Activated CD4-positive, alpha-beta memory T cell treated with anti-CD3 and anti-CD28 coated beads, Interleukin-2, amount 10 ng/mL, durations not matched to agents 7 days and 5 days (primary cell): ENCODE data around the gene FAT1. TPM values are rescaled to one million over a fixed set of nuclear protein-coding genes. Genes with fewer than 3 reads are reported as not detected.

Experiments used
- CTCF ChIA-PET: fragments of 350-600 bp; sonication (Branson Sonifier 250); formaldehyde crosslinking; loops from one replicate; lab custom pipeline; 2021; ENCODE audit warnings: antibody characterized with exemption, inconsistent platforms; lab: Charles Lee
- POLR2A ChIA-PET: fragments of 350-600 bp; sonication (Branson Sonifier 250); formaldehyde crosslinking; loops from one replicate; lab custom pipeline; 2021; ENCODE audit warnings: antibody characterized with exemption; lab: Charles Lee
- DNase-seq: peaks from one replicate; pipeline ENCODE4 v3.0.0-alpha.2; 2020
- H3K27ac Mint-ChIP-seq: one replicate; pipeline ENCODE4 v1.8.0; 2021; ENCODE audit warnings: mild to moderate bottlenecking, mixed read lengths
- H3K27me3 Mint-ChIP-seq: one replicate; pipeline ENCODE4 v1.8.0; 2021; ENCODE audit warnings: mixed read lengths
- H3K36me3 Mint-ChIP-seq: one replicate; pipeline ENCODE4 v1.8.0; 2021; ENCODE audit warnings: low read depth, mixed read lengths
- H3K4me1 Mint-ChIP-seq: one replicate; pipeline ENCODE4 v1.8.0; 2021; ENCODE audit warnings: mixed read lengths
- H3K4me3 Mint-ChIP-seq: one replicate; pipeline ENCODE4 v1.8.0; 2021; ENCODE audit warnings: mild to moderate bottlenecking, mixed read lengths
- H3K9me3 Mint-ChIP-seq: one replicate; pipeline ENCODE4 v1.8.0; 2021; ENCODE audit warnings: mixed read lengths
- total RNA-seq, 2 experiments: library from RNA; stranded (reverse); gene quantifications; one replicate each; pipeline ENCODE4 v1.2.3, GENCODE V29; 2021

The FAT1 gene
- total RNA-seq, 2 experiments from 2014 or later: 0.03 TPM

GRCh38 chr4:186560647-186561046, 163.0 kb downstream of the FAT1 start:
- Mint-ChIP-seq H3K4me3 (no peak overlapping the region), H3K9me3 (no peaks in the 10 kb centered on the region), H3K27me3 (peaks cover 5% of the 10 kb centered on the region), H3K27ac (no peak overlapping the region), H3K4me1 (no peaks in the 10 kb centered on the region), H3K36me3 (no peaks in the 10 kb centered on the region)
- DNase-seq: no peak
- ChIA-PET CTCF (no interaction called here), POLR2A (no interaction called here)

- H3K9me3 Mint-ChIP-seq: no peaks in the 10 kb centered on the region
- H3K27me3 Mint-ChIP-seq: peaks cover 17% of the 10 kb centered on the region
- no peak overlapping the region for H3K4me3 Mint-ChIP-seq
- H3K27ac Mint-ChIP-seq: no peak overlapping the region
- DNase-seq: no peak
- ChIA-PET POLR2A (no interaction called here), CTCF (no interaction called here)
- H3K36me3 Mint-ChIP-seq: no peaks in the 10 kb centered on the region
- no peaks in the 10 kb centered on the region for H3K4me1 Mint-ChIP-seq
Observed at GRCh38 chr4:186557486-186557885, 166.2 kb downstream of the FAT1 start.

DNA sequence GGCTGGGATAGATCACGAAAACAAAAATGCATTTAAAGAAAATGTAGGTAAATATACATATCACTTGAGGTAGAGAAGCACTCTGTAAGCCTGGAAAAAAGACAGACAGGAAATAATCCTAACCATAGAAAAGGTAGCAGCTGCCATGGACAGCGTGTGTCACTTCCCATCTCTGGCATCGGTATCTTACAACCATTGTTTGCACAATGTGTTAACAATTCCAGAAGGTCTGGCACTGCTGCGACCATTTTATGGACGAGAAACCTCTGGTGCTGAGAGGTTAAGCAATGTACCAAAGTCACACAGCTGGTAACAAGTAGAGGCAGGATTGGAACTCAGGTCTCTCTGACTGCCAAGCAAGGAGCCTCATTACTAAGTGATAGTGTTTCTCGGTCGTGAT, 166.6 kb downstream of the FAT1 start:
- Mint-ChIP-seq H3K27ac (no peak overlapping the region), H3K9me3 (no peaks in the 10 kb centered on the region), H3K36me3 (no peaks in the 10 kb centered on the region), H3K4me1 (no peaks in the 10 kb centered on the region), H3K4me3 (no peak overlapping the region), H3K27me3 (peaks cover 17% of the 10 kb centered on the region)
- no peak for DNase-seq
- ChIA-PET CTCF (no interaction called here), POLR2A (no interaction called here)

DNA sequence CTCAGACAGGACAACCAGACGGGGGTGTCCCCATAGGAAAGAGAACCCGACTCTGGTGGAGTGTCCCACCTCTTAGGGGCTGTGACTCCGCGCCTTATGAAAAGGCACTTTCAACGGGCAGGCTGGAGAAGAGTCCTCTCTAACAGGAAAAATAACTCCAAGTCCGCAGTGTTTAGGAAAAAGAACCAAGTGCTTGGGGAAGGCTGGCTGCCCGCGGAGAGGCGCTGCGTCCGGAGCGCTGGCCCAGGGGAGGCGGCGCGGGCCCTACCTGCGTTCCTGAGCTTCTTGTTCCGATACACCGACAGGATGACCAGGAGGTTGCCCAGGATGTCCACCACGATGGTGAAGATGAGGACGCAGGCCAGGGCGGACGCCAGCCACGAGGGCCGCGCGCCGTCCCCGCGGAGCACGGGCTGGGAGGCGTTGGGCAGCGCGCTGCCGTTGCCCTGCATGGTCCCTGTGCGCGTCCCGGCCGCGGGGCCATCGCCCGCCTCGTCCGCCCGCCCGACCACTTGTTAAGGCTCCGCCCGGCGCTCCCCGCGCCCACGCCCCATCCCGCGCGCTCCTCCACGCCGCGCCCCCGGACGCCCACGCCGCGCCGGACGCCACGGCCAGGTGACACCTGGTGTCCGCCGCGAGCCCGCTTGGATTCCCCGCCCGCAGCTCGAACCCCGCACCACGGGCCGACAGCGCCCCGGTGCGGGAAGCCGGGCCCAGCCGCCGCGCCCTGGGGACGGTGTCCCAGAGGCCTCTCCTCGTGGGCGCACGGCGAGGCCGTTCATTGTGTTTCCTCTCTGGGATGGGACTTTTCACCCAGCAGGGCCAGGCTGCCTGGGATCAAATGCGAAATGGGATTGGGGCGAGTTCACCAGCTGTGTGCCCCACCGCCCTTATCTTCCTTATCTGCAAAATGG, 168.5 kb downstream of the FAT1 start, which contains the start of gene MTNR1A:
TSS of gene MTNR1A (minus strand) at position 654 of the 914 bp plus-strand sequence. CDS start at position 452, 202 bp downstream.
- CTCF ChIA-PET: interaction anchor here (1.2 kb wide), 1 partner anchor 32 kb away, joined by 3 read pairs; no protein-coding TSS in a partner anchor
- Mint-ChIP-seq H3K4me1 (no peaks in the 10 kb centered on the region), H3K9me3 (no peaks in the 10 kb centered on the region), H3K36me3 (no peaks in the 10 kb centered on the region), H3K27ac (no peak within 1 kb of the TSS), H3K4me3 (no peak within 1 kb of the TSS), H3K27me3 (peaks cover 17% of the 10 kb centered on the region)
- POLR2A ChIA-PET: no interaction called here
- no peak for DNase-seq

- H3K27me3 Mint-ChIP-seq: peaks cover 17% of the 10 kb centered on the region
- H3K4me1 Mint-ChIP-seq: no peaks in the 10 kb centered on the region
- no peaks in the 10 kb centered on the region for H3K36me3 Mint-ChIP-seq
- H3K4me3 Mint-ChIP-seq: no peak overlapping the region
- ChIA-PET POLR2A (no interaction called here), CTCF (interaction anchor here (1.2 kb wide), 1 partner anchor 33 kb away, joined by 3 read pairs; no protein-coding TSS in a partner anchor)
- H3K9me3 Mint-ChIP-seq: no peaks in the 10 kb centered on the region
- DNase-seq: no peak
- H3K27ac Mint-ChIP-seq: no peak overlapping the region
Observed at GRCh38 chr4:186554539-186554913, 169.1 kb downstream of the FAT1 start.

GRCh38 chr4:186553717-186554116, 169.9 kb downstream of the FAT1 start:
- no peak overlapping the region for H3K4me3 Mint-ChIP-seq
- H3K27me3 Mint-ChIP-seq: peaks cover 17% of the 10 kb centered on the region
- H3K27ac Mint-ChIP-seq: no peak overlapping the region
- no peak for DNase-seq
- CTCF ChIA-PET: interaction anchor here (1.2 kb wide), 1 partner anchor 33 kb away, joined by 3 read pairs; no protein-coding TSS in a partner anchor
- no peaks in the 10 kb centered on the region for H3K9me3 Mint-ChIP-seq
- POLR2A ChIA-PET: no interaction called here
- no peaks in the 10 kb centered on the region for H3K36me3 Mint-ChIP-seq
- no peaks in the 10 kb centered on the region for H3K4me1 Mint-ChIP-seq

DNA sequence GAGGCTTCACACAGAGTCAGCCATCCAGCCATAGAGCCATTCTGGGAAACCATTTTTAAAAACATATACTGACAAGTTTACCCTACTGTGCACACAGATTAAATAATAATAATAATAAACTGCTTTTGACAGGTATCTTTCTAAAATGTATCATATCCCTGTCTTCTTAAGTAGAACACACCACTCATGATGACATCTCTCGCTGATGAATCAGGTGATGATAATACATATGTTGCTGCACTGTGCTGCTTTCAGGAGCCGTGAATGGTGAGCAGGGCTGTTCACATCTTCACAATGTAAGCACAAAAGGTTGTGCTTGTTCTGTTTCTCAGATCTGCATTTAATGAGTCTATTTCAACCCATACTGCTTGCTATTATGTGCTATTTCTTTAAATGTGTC, 171.8 kb downstream of the FAT1 start:
- Mint-ChIP-seq H3K27ac (no peak overlapping the region), H3K27me3 (peaks cover 16% of the 10 kb centered on the region), H3K4me3 (no peak overlapping the region), H3K36me3 (peaks cover 3% of the 10 kb centered on the region), H3K9me3 (peaks cover 5% of the 10 kb centered on the region), H3K4me1 (no peaks in the 10 kb centered on the region)
- DNase-seq: no peak
- ChIA-PET CTCF (no interaction called here), POLR2A (no interaction called here)

GRCh38 chr4:186545436-186545835, 178.2 kb downstream of the FAT1 start:
- peaks cover 3% of the 10 kb centered on the region for H3K36me3 Mint-ChIP-seq
- no peak overlapping the region for H3K4me3 Mint-ChIP-seq
- peaks cover 18% of the 10 kb centered on the region for H3K9me3 Mint-ChIP-seq
- H3K4me1 Mint-ChIP-seq: no peaks in the 10 kb centered on the region
- POLR2A ChIA-PET: no interaction called here
- CTCF ChIA-PET: no interaction called here
- no peak for DNase-seq
- no peaks in the 10 kb centered on the region for H3K27me3 Mint-ChIP-seq
- no peak overlapping the region for H3K27ac Mint-ChIP-seq

DNA sequence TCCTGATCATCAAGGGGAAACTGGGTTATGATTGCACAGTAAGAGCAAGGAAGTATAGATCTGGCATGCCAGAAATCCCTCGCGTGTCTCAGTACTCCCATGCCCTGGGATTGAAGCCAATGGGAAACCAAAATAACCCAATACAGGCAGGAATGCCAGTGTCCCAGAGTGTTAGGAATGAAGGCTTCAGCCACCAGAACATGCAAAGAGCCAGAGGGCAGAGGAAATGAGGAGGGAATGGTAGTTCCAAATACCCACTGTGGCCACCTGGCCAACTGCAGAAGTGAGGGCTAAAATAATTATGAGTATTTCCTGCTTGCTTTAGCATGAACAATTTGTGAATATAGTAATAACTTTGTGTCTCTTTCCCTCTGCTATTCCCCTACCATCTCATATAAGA, 180.4 kb downstream of the FAT1 start:
- no peak overlapping the region for H3K4me3 Mint-ChIP-seq
- H3K27ac Mint-ChIP-seq: no peak overlapping the region
- H3K9me3 Mint-ChIP-seq: peaks cover 22% of the 10 kb centered on the region
- H3K4me1 Mint-ChIP-seq: no peaks in the 10 kb centered on the region
- ChIA-PET CTCF (no interaction called here), POLR2A (no interaction called here)
- no peaks in the 10 kb centered on the region for H3K27me3 Mint-ChIP-seq
- H3K36me3 Mint-ChIP-seq: peaks cover 3% of the 10 kb centered on the region
- no peak for DNase-seq

DNA sequence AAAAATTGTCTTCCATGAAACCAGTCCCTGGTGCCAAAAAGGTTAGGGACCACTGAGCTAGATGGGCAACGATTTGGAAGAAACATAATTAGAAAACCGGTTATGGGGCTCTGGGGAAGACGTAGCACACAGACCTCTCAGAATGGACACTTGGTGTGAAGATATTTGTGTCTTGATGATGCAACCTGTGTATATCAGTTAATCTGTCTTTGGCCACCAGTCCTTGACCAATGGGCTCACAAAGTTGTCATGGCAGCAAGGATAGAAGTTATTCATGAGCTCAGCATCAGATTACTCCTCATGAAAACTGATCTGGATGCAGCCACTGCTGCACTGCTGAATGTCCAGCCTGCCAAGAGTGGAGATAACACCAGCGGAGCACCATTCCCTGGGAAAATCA, 181.9 kb downstream of the FAT1 start:
- Mint-ChIP-seq H3K4me1 (no peaks in the 10 kb centered on the region), H3K9me3 (peaks cover 17% of the 10 kb centered on the region), H3K4me3 (no peak overlapping the region), H3K27ac (no peak overlapping the region), H3K27me3 (no peaks in the 10 kb centered on the region), H3K36me3 (no peaks in the 10 kb centered on the region)
- no peak for DNase-seq
- ChIA-PET CTCF (no interaction called here), POLR2A (no interaction called here)

- Mint-ChIP-seq H3K27ac (no peak overlapping the region), H3K9me3 (peaks cover 8% of the 10 kb centered on the region), H3K4me3 (no peak overlapping the region), H3K36me3 (no peaks in the 10 kb centered on the region), H3K4me1 (no peaks in the 10 kb centered on the region), H3K27me3 (no peaks in the 10 kb centered on the region)
- DNase-seq: no peak
- CTCF ChIA-PET: no interaction called here
- POLR2A ChIA-PET: no interaction called here
Observed at GRCh38 chr4:186537843-186538521, 185.7 kb downstream of the FAT1 start.
